ENCODE data around the gene SPTBN1.
"Not testable (repeated sequence)": the region's sequence is repeated elsewhere in the genome, so short reads cannot be mapped to it uniquely, and the experiment has no call there.

Gene SPTBN1

GRCh38 chr2:54504866-54505265 is 48.7 kb downstream of the SPTBN1 start:
- TF ChIP-seq ZFX (IDR thresholded peaks at IDR 0.05) (no peak), CTCF (conservative IDR thresholded peaks at IDR 0.05) (no peak)
- H3K27ac ChIP-seq, result no peak overlapping the region

GRCh38 chr2:54508541-54508940 is 52.4 kb downstream of the SPTBN1 start:
- H3K27ac ChIP-seq, result no peak overlapping the region
- TF ChIP-seq CTCF (conservative IDR thresholded peaks at IDR 0.05) (no peak), ZFX (IDR thresholded peaks at IDR 0.05) (no peak)

- H3K27ac ChIP-seq, result not testable (repeated sequence)
Observed at GRCh38 chr2:54509043-54509442, 52.9 kb downstream of the SPTBN1 start.

GRCh38 chr2:54510916-54511315 is 54.8 kb downstream of the SPTBN1 start:
- no peak overlapping the region for H3K27ac ChIP-seq
- no peak for TF ChIP-seq ZFX (IDR thresholded peaks at IDR 0.05)
- TF ChIP-seq CTCF (conservative IDR thresholded peaks at IDR 0.05), result no peak

- no peak overlapping the region for H3K27ac ChIP-seq
- TF ChIP-seq ZFX (IDR thresholded peaks at IDR 0.05), result no peak
- TF ChIP-seq CTCF (conservative IDR thresholded peaks at IDR 0.05), result no peak
Observed at GRCh38 chr2:54512183-54512582, 56.1 kb downstream of the SPTBN1 start.

GRCh38 chr2:54512663-54513362 is 56.7 kb downstream of the SPTBN1 start:
- TF ChIP-seq CTCF (conservative IDR thresholded peaks at IDR 0.05), result no peak
- TF ChIP-seq ZFX (IDR thresholded peaks at IDR 0.05), result no peak
- no peak overlapping the region for H3K27ac ChIP-seq

GRCh38 chr2:54513363-54513715 is 57.2 kb downstream of the SPTBN1 start:
- TF ChIP-seq ZFX (IDR thresholded peaks at IDR 0.05) (no peak), CTCF (conservative IDR thresholded peaks at IDR 0.05) (no peak)
- no peak overlapping the region for H3K27ac ChIP-seq

Data from C4-2B (cell line).